Measurements from ENCODE around the gene SNTN.
"Not testable (repeated sequence)": the region's sequence is repeated elsewhere in the genome, so short reads cannot be mapped to it uniquely, and the experiment has no call there.

The SNTN gene

GRCh38 chr3:63652066-63652725 lies at the start of gene SNTN:
SNTN (plus strand) TSS chr3:63652675; CDS start chr3:63652688, 13 bp downstream.
- no peak for DNase-seq (ENCODE audit: low read depth in 2 of 2)

- DNase-seq (ENCODE audit: low read depth in 2 of 2) = no peak
Observed at GRCh38 chr3:63607716-63608115, 44.8 kb upstream of the SNTN start.

GRCh38 chr3:63609408-63609807 lies 43.1 kb upstream of the SNTN start:
- no peak for DNase-seq (ENCODE audit: low read depth in 2 of 2)

- no peak for DNase-seq (ENCODE audit: low read depth in 2 of 2)
Observed at GRCh38 chr3:63609834-63610233, 42.6 kb upstream of the SNTN start.

GRCh38 chr3:63611382-63611781 lies 41.1 kb upstream of the SNTN start:
- DNase-seq (ENCODE audit: low read depth in 2 of 2) = no peak

GRCh38 chr3:63613561-63613960 lies 38.9 kb upstream of the SNTN start:
- DNase-seq (ENCODE audit: low read depth in 2 of 2) = no peak

- no peak for DNase-seq (ENCODE audit: low read depth in 2 of 2)
Observed at GRCh38 chr3:63617391-63617790, 35.1 kb upstream of the SNTN start.

- DNase-seq (ENCODE audit: low read depth in 2 of 2) = no peak
Observed at GRCh38 chr3:63624941-63625560, 27.4 kb upstream of the SNTN start.

- no peak for DNase-seq (ENCODE audit: low read depth in 2 of 2)
Observed at GRCh38 chr3:63631670-63632069, 20.8 kb upstream of the SNTN start.

GRCh38 chr3:63635186-63635585 lies 17.3 kb upstream of the SNTN start:
- DNase-seq (ENCODE audit: low read depth in 2 of 2) = no peak

GRCh38 chr3:63639806-63640205 lies 12.7 kb upstream of the SNTN start:
- no peak for DNase-seq (ENCODE audit: low read depth in 2 of 2)

GRCh38 chr3:63642488-63642887 lies 10.0 kb upstream of the SNTN start:
- DNase-seq (ENCODE audit: low read depth in 2 of 2) = no peak

- no peak for DNase-seq (ENCODE audit: low read depth in 2 of 2)
Observed at GRCh38 chr3:63644212-63644797, 8.2 kb upstream of the SNTN start.

- not testable (repeated sequence) for DNase-seq (ENCODE audit: low read depth in 2 of 2)
Observed at GRCh38 chr3:63644928-63645781, 7.3 kb upstream of the SNTN start.

GRCh38 chr3:63654211-63654610 lies 1.7 kb downstream of the SNTN start:
- no peak for DNase-seq (ENCODE audit: low read depth in 2 of 2)

- DNase-seq (ENCODE audit: low read depth in 2 of 2) = no peak
Observed at GRCh38 chr3:63654931-63655330, 2.5 kb downstream of the SNTN start.

- DNase-seq (ENCODE audit: low read depth in 2 of 2) = no peak
Observed at GRCh38 chr3:63655519-63655918, 3.0 kb downstream of the SNTN start.

GRCh38 chr3:63656786-63657185 lies 4.3 kb downstream of the SNTN start:
- no peak for DNase-seq (ENCODE audit: low read depth in 2 of 2)

GRCh38 chr3:63661242-63661641 lies 8.8 kb downstream of the SNTN start:
- no peak for DNase-seq (ENCODE audit: low read depth in 2 of 2)

- DNase-seq (ENCODE audit: low read depth in 2 of 2) = no peak
Observed at GRCh38 chr3:63662011-63662410, 9.5 kb downstream of the SNTN start.

- DNase-seq (ENCODE audit: low read depth in 2 of 2) = no peak
Observed at GRCh38 chr3:63662500-63662899, 10.0 kb downstream of the SNTN start.

GRCh38 chr3:63670544-63670943 lies 18.1 kb downstream of the SNTN start:
- DNase-seq (ENCODE audit: low read depth in 2 of 2) = no peak

Measured in stimulated activated CD8-positive, alpha-beta memory T cell treated with anti-CD3 and anti-CD28 coated beads, Interleukin-2, amount 100 ng/mL, for 1 hour (primary cell).